Tongue (tissue), 2 donors: ENCODE data around the gene ABO. TPM values are rescaled to one million over a fixed set of nuclear protein-coding genes. Genes with fewer than 3 reads are reported as not detected.
"Not testable (repeated sequence)": the region's sequence is repeated elsewhere in the genome, so short reads cannot be mapped to it uniquely, and the experiment has no call there.

Source experiments
- DNase-seq: peaks from one replicate; pipeline ENCODE4 v3.0.0-alpha.2; 2015
- total RNA-seq: library from RNA; depleted of rRNA; stranded (reverse); fragments of >200 nt; gene quantifications from one replicate; pipeline ENCODE4 v1.2.3, GENCODE V29; 2014

ABO gene
- total RNA-seq, 1 donor from 2014 or later: 1.4 TPM

DNA sequence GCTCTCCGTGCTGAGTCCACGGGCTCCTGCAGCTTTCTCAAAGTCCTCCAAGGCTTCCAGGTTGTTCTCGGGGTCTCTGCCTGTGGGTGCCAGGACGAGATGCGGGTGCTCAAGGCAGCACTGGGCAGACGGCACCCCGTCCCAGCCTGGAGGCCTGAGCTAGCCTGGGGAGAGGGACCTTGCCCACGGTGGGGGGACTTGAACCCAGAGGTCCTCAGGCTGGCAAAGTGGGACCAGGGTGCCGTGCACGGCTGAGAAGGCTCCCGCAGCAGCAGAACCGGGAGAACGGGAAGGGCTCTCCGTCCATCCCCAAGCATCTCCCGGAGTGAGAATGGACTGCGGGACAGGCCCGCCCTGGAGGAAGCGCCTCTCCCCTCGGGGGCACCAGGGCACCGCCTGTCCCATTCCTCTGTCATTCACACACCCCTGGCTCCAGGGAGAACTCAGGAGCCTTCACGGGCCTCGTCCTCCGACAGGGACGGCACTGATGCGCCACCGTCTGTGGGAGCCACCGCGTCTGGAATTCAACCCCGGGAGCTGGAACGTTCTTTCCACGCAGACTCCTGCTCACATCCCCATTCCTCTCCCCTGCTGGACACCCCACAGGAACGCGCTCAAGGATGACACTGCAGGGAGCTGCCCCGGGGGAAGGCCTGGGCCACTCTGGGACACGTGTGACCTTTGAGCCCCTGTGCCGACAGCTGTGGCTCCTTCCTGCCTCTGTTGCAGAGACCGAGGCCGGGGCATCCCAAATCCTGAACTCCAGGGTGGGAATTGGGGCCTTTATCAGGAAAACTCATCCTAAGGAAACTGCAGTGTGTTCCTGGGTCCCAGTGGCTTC is 49.6 kb downstream of the ABO start:
- DNase-seq: no peak

DNA sequence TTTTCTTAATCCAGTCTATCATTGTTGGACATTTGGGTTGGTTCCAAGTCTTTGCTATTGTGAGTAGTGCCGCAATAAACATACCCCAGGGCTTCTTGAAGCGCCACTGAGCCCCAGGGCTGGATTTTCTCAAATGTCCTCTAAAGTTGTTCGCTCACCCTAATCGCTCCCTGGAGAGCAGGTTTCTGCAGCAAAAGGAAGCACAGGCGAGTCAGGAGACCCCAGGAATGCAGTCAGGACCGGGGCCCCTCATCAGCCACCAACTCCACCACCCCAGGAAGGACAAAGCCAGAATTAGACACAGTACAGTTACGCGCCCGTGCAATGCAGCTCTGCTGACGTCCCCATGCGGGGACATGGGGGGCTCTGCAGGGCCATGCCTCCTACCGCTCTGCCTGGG is 50.2 kb downstream of the ABO start:
- DNase-seq: no peak

DNA sequence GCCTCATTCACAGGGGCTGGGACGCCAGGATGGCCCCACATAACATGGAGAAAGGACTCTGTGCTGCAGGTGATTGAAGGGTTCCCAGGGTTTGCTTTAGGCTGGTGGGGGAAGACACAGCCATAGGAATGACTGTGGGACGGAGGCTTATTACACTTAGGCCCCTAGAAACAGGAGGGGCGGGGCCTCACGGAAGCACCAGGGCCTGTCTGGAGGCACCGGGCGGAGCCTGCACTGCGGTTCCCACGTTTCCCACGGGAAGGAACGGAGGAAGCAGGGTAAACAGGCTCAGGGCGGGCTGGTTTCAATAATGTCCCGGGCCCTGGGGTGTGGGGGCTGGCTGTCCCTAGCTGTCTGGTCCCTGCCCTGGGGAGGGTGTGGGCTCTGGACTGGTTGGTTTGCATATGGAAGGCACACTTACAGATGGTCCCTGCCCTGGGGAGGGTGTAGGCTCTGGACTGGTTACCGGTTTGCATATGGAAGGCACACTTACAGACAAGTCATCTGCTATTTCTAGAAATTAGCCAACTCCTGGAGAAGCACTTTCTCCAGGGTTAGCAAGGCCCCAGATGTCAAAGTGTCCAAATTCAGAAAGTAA is 51.7 kb downstream of the ABO start:
- DNase-seq: not testable (repeated sequence)

DNA sequence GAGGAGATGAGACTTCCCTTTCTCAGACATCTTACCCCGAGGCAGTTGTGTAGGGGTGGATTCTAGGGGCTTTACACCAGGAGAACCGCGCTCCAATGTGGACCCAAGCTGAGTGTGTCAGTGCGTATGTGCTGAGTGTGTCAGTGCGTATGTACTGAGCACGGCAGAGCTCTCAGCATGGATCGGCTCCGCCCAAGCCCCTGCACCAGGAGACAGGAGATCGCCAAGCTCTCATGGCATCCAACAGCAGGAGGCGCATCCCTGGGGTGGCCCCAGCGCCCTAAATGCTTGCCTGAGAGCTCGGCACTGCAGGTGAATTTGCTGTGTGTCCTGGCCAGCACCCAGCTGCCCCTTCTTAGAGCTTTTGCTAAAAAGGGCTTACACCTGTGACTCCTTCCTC is 53.0 kb downstream of the ABO start:
- not testable (repeated sequence) for DNase-seq

DNA sequence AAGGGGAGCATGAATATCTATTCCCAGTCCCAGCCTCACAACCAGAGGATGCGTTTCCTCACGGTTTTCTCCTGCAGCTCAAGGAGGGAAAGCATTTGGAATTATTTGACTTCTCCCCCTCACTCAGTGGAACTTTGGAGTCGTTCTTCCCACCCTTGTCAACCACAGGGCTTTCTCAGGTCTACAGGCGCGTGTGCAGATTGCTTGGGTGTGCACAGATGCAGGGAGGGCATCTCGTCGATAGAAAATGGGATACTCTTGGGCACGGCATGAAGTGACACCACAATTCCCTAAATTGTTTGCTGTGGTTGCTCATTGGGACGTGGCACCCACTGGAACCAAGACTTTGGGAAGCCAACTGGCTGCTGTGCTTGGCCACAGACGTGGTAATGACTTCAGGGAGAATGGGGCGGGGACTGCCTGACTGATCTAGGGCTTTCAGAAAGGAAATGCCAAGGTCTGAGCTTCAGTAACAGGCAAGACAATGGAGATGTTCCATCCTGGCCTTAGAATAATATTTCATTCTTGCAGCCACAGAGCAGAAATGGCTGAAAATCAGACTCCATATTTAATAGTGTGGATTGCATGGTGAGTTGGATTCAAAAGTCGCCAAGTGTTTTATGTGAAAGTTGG is 53.7 kb downstream of the ABO start:
- DNase-seq: no peak

DNA sequence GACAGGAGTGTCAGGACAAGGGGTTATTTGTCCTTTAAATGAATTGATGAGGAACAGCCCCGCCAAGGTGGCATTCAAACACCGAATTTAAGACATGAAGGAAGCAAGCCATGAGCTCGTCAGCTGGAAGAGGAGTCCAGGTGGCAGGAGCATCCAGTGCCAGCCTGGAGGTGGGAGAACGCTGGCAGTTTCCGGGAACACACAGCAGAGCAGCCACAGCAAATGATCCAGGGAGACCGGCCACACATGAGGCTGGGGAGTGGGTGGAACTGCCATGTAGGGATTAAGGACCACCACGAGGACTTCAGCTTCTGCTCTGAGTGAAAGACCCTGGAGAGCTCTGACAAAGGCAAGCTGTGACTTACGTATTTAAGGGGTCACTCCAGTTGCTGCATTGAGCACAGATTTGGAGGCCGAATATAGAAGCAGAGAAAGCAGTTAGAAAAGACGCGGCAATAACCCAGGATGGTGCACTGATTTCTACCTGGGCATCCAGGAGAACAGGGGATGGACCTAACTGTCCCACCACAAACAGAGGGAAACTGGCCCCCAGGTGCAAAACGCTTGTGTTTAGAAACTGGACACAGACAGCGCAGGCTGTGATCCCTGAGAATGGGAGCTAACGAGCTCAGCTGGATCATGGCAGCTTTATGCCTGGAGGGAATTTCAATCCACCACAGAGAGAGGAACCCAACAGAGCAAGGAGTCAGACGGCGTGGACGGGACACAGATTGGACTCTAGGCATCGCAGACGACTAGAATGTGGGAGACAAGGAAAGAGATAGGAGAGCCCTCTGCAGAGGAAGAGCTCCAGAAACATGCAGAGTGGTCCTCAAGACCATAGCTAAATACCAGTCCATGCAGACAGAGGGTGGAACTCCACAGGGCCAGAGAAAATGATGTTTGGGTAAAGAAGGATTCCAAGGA is 56.7 kb downstream of the ABO start:
- not testable (repeated sequence) for DNase-seq

DNA sequence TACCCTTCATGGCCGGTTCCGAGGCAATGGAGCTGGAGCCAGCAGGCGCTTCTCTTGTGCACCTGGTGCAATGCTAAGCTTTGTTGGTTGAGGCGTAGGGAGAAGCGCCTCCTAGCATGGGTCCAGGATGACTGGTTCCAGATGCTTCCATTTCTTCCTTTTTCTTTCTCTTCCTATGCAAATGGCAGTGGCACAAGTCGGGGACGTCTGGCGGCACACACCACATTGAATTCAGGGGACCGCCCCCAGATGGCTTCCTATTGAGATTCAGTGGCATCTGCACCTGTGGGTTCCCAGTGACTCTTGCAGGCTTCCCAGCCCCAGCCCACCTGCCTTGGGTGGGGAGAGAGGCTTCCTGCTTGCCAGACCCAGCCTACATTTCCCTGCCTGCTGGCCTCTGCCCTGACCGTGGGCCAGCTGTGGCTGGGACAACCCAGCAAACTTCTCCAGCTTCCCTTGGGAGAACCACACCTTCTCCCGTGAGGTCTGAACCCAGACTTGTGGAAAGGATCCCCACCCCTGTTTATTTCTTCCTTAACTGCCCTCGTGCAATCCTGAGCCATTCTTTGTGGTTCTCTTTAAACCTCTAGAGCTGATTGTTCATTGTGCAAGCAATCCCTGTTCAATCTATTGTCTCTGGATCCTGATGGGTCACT is 57.5 kb downstream of the ABO start:
- DNase-seq: not testable (repeated sequence)

DNA sequence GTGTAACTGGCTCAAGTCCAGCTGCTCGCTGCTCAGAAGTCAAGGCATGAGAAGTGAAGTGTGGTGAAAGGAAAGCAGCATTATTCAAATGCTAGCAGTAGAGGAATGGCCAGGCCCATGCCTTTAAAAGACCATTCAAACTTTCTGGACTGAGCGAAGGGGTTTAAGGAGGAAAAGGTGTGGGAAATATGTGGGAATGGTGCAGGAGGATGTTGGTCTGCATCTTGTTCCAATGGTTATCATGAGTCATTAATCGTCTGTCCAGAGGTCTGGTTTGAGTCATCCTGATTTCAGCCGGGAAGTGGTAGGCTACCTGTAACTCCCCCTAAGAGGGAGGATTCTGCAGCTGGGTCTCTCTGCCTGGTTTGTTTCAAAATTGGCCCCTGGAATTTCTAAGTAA is 60.7 kb downstream of the ABO start:
- DNase-seq: not testable (repeated sequence)

DNA sequence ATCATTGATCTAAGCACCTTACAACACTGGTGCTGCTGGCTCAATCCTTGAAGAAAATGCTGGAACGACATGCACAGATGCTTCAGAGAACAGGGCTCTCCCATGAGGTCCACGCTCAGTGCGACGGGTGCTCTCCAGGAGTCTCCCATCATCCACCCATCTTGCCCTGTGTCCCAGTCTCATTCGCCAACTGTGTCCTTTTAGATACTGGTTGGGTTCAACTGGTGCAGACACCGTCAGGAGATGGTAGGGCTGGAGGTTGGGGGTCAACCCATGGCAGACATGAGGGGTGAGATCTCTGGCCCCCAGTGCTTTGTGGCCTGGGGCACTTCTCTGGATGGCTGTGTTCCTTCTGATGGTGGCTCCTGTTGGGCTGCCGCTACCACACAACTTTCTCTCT is 64.4 kb downstream of the ABO start:
- no peak for DNase-seq

DNA sequence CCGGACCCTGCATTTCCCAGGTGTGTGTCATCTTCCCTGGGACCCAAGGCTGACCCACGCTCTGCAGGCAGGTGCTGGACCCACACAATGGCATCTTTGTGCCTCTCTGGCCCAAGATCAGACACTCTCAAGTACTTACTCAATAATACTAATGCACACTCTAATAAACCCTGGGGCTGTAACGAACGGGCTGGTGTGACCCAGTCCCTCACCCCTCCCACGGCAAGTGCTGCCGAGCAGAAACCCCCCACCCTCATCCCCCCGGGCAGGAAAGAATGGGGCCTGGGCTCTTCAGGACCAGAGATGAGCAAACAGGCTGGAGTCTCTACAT is 64.8 kb downstream of the ABO start:
- no peak for DNase-seq

DNA sequence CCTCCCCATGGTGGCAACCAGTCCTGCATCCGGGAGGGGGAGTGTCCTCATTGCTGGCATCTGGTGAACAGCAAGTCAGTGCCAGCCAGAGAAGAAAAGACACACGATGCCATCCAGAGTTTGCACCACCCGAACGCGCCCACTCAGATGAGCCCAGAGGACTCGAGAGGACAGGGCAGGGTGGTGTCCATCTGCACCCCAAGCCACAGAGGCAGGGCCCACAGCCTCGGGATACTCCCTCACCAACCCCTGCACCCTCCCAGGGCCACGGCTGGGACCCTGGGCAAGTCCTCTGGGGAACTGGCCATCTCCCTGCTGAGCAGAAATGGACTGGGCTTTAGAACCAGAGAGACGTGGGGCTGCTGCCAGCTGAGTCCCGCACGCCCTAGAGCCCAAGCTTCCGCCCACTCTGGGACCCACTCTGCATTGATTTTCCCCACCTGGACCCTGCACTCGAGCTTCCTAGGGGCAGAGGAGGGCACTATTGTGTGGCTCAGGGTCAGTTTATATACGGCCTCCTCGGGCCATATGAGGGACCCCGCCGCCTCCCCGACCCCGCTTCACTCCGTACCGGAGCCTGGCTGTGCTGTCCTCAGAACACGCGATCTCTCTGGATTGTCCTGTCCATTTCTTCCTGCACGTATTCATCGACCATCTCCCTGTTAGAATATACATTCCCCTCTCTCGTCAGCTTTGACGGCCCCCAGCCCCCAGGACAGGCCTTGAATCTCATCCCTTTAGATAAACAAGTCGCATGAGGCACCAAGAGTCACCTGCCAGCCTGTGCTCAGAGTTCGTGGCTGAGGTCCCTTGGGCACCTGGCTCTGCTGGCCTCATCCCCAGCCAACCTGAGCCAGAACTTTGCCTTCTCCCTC is 65.4 kb downstream of the ABO start:
- DNase-seq: not testable (repeated sequence)

DNA sequence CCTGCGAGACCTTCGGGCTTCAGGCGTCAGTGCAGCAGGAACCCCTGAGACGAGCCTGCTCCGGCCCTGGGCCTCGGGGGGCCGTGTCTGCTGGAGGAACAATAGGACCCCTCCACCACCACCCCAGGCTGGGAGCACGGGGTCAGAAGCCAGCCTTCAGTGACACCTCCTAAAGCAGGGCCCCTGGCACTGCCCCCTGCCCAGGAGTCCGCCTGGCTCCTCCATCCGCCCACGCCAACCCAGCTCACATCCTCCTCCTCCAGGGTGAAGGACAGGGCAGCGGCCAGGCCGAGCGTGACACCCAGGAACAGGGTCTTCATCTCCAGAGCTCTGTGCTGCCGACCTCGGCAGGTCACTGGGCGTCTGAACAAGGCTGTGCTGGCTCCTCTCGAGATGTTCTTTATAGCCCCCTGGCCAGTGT is 66.1 kb downstream of the ABO start, which contains the start of gene OBP2B:
TSS of gene OBP2B (minus strand) at position 371 of the 421 bp plus-strand sequence. CDS start at position 320, 51 bp downstream.
- not testable (repeated sequence) for DNase-seq

DNA sequence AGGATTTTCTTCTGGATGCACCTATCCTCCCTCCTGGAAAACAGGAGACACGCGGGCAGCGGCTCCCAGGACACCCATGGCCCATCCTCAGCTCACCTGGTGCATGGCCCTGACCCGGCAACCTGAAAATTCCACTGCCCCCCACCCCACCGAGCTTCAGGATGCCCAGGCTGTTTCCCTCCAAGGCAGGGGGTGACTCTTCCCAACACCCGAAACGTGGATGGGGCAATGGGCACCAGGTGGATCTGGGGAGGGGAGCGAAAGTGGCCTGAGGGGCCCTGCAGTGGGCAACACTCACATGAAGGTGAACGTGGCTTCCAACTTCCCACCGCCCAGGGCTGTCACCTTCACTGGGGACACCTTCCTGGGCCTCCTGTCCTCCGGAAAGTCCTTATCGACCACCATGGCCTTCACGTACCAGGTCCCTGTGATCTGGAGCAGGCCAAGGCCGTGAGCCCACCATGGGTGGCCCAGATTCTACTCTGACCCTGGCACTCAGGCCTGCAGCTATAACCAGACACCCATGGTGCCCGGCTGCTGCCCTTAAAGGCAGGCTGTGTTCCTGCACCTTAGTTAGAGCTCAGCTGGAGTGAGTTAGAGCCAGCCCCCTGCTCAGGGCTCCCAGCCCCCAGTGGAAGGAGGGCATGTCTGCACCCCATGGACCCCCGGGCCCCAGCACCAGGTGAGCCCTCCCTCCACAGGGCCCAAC is 66.7 kb downstream of the ABO start:
- DNase-seq: not testable (repeated sequence)

DNA sequence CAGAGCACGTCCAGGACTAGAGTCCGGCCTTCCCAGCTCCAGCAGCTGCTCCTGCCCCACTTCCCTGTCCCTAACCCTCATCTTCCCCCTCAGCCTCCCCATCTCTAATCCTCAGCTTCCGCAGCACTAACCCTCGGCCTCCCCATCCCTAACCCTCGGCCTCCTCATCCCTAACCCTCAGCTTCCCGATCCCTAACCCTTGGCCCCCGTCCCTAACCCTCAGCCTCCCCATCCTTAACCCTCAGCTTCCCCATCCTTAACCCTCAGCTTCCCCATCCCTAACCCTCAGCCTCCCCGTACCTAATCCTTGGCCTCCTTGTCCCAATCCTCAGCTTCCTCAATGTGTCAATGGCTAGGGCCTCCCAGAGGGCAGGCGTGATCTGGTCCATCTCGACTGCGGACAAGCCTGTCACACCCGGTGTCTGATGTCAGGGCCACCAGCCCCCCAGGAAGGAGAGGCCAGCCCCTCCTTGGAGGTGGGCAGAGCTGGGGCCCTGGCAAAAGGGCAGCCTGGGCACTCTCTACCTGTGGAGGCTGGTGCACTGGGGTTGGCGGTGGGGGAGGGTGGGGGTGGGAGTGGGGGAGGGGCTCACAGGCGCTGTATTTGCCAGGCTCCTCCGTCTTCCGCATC is 67.3 kb downstream of the ABO start:
- DNase-seq: no peak

DNA sequence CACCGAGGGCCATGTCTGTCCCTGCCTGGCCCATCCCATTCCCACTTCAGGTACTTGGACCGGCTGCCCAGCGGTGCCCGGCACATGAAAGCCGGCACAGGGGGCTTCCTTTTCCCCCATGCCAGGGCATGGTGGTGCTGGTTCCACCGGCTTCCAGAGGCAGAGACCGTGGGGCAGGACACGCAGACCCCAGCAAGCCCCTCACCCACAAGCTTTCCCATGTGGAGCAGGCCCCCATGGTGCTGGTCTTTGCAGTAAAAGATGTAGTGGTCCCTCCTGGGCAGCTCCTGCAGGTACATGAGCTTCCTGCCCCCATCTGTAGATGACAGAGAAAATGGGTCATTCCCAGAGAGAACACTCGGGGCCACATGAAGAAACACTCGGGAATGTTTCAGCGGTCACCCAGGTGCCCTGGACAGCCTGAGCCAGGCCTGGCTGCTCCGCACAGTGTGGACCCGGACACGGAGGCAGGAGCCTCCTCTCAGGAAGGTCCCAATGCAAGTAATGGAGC is 67.9 kb downstream of the ABO start:
- no peak for DNase-seq

DNA sequence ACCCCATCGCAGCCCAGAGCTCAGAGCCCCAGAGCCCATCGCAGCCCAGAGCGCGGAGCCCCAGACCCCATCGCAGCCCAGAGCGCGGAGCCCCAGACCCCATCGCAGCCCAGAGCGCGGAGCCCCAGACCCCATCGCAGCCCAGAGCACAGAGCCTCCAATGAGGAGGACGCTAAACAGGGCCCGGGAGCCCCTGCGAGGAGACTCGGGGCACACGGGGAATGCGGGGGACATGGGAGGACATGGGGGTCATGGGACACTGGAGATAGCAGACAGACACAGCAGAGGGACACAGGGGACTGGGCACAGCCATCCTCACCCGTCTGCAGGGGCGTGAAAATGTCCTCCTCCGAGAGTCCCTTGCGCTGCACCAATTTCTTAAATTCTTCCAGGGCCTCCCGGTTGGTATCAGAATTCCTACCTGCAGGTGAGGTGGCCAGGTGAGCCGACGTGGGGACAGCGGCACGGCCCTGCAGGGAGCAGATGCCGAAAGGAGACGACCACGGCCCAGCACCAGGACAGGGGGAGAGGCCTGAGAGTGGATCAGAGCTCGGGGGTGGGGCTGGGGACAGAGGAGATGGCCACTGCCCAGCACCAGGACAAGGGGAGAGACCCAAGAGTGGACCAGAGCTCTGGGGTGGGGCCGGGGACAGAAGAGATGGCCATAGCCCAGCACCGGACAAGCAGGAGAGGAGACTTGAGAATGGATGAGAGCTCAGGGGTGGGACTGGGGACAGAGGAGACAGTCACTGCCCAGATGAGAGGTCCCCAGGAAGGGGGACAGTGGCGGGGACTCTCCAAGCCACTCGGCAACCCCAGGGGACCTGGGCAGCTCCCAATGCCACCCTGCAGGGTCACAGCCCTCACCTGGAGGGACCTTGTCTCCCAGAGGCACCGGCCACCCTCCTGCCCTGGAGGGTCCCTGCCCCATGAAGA is 68.7 kb downstream of the ABO start:
- no peak for DNase-seq

DNA sequence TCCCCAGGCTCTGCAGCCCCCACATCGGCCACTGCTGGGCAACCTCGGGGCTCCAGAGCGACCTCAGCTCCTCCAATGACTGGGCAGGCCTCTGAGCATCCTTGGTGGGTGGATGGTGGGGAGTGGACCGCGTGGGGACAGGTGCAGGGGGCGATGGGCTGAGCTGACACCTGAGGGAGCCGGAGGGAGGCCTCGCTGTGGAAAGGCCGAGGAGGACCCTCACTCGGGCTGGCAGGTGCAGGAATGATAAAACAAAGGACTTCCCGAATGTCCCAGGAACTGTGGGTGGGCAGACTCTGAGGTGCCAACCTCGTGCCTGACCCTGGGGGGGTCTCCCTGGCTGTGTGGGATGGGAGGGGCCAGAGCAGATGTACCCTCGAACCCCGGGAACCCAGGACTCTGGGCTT is 69.5 kb downstream of the ABO start:
- DNase-seq: not testable (repeated sequence)
